ENCODE measurements around the gene NOX4.
"Not testable (repeated sequence)": the region's sequence is repeated elsewhere in the genome, so short reads cannot be mapped to it uniquely, and the experiment has no call there.

GRCh38 chr11:89295023-89295422, 196.2 kb downstream of the NOX4 start:
- not testable (repeated sequence) for TF ChIP-seq CTCF (IDR thresholded peaks at IDR 0.05; ENCODE audit: extremely low read depth in 1 of 2, insufficient read depth in 1 of 2, low read depth in 1 of 2, low read length in 2 of 2); POLR2A (IDR thresholded peaks at IDR 0.05; ENCODE audit: low read depth, low read length); EZH2 (IDR thresholded peaks at IDR 0.05; ENCODE audit: borderline replicate concordance, low read depth, low read length, severe bottlenecking); GATA2 (IDR thresholded peaks at IDR 0.05; ENCODE audit: insufficient read depth, insufficient read length, low read depth, low read length); POLR2AphosphoS5 (IDR thresholded peaks at IDR 0.05; ENCODE audit: insufficient read depth, low read depth, low read length)
- TF ChIP-seq, protein P1, sequence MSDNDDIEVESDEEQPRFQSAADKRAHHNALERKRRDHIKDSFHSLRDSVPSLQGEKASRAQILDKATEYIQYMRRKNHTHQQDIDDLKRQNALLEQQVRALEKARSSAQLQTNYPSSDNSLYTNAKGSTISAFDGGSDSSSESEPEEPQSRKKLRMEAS (IDR thresholded peaks at IDR 0.05; ENCODE audit: insufficient read depth, insufficient read length): not testable (repeated sequence)
